Measurements from ENCODE around the gene HIP1.
A peak's percentile ranks its signal among the peaks of the same experiment; 100 is the strongest.
"Not testable (repeated sequence)": the region's sequence is repeated elsewhere in the genome, so short reads cannot be mapped to it uniquely, and the experiment has no call there.

The HIP1 gene

DNA sequence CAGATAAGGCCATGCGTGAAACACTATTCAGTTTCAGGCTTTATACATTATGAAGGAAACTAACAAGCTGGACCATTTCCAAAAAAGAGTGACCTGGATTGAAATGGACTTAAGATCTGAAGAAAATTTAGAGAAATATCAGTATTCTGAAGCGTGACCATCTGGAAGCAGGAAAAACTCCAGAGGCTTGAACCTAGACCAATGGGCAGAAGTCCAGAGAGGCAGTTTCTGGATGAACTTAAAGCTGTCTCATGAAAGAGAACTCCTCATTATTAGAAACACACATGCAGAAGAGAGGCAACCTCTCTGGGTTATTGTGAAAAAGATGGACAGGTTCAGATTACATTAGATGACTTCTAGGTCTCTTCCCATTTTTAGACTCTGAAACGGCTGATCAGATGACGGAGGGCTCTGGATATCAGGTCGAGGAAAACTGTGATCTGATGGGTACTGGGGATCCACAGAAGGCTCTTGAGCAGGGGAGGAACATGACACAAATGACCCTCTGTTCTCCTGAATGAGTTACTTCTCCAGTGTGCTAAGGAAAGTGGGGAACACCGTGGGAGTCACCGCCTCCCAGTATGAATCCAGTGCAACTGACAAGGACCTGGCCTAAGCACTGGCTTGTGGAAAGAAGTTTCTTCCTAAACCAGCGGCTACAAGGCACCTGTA, 130.2 kb downstream of the HIP1 start:
- DNase-seq = no peak

DNA sequence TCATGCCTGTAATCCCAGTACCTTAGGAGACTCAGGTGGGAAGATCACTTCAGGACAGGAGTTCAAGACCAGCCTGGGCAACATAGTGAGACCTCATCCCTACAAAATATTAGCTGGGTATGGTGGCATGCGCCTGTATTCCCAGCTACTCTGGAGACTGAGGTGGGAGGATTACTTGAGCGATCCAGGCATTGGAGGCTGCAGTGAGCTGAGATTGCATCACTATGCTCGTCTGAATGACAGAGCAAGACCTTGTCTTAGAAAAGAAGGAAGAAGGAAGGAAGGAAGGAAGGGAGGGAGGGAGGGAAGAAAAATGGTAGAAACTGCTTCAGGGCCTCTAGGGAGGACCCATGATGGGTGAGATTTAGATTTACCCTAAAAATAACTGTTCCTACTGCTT, 134.3 kb downstream of the HIP1 start:
- no peak for DNase-seq

DNA sequence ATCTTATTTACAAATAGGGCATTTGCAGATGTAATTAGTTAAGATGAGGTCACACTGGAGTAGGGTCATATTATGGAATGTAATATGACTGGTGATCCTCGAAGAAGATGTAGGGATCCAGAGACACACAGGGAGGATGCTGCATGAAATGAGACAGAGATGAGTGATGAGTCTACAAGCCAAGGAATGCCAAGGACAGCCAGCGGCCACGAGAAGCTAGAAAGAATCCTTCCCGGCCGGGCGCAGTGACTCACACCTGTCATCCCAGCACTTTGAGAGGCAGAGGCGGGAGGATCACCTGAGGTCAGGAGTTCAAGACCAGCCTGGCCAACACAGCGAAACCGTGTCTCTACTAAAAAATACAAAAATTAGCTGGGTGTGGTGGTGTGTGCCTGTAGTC, 135.9 kb downstream of the HIP1 start:
- DNase-seq = not testable (repeated sequence)

DNA sequence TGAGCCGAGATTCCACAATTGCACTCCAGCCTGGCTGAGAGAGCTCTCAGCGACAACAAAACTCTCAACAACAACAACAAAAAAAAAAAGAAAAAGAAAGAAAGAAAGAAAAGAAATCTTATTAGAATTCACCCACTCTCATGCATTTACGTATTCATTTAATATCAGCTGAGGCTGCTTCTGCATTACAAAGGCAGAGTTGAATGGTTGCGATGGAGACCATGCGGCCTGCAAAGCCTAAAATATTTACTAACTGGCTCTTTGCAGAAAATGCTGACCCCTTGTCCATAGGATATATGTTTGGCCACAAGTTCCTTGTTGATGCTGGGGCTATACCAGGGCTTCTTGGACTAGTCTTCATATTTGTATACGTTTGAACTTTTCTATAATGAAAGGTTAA, 137.2 kb downstream of the HIP1 start:
- DNase-seq = no peak

DNA sequence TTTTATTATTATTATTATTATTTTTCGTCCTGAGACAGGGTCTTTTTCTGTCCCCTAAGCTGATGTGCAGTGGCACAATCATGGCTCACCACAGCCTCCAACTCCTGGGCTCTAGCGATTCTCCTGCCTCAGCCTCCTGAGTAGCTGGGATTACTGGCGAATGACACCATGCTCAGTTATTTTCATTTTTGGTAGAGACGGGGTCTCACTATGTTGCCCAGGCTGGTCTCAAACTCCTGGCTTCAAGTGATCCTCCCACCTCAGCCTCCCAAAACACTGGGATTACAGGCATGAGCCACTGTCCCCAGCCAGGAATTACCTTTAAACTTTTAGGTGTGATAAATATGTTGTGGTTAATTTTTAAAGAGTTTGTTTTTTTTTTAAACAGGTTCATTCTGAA, 138.0 kb downstream of the HIP1 start:
- DNase-seq = not testable (repeated sequence)

DNA sequence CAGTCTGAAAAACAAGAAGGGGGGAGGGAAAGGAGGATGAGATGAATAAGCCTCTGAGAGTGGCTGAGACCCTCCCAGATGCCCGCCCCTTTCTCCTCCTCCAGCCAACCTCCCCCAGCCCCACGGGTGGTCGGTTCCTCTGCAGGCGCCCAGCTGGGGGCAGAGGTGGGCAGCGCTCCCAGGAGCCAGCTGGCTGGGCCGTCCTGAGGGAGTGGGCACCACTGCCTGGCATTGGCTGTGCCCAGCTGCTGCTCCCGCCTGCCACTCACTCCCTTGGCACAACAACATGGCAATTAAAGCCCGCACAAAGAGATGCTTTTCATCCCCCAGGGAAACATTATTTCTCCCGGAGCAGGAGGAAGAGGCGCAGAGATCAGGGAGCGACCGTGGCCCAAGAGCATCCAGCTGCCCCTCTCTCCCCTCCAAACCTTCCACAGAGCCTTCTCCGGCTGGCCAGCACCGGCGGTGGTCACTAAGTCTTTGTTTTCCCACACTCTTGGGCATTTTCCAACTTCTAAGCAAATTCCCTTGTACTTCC, 139.4 kb downstream of the HIP1 start:
- peak in 2 of 3 experiments; percentile 92 to 97 for DNase-seq

DNA sequence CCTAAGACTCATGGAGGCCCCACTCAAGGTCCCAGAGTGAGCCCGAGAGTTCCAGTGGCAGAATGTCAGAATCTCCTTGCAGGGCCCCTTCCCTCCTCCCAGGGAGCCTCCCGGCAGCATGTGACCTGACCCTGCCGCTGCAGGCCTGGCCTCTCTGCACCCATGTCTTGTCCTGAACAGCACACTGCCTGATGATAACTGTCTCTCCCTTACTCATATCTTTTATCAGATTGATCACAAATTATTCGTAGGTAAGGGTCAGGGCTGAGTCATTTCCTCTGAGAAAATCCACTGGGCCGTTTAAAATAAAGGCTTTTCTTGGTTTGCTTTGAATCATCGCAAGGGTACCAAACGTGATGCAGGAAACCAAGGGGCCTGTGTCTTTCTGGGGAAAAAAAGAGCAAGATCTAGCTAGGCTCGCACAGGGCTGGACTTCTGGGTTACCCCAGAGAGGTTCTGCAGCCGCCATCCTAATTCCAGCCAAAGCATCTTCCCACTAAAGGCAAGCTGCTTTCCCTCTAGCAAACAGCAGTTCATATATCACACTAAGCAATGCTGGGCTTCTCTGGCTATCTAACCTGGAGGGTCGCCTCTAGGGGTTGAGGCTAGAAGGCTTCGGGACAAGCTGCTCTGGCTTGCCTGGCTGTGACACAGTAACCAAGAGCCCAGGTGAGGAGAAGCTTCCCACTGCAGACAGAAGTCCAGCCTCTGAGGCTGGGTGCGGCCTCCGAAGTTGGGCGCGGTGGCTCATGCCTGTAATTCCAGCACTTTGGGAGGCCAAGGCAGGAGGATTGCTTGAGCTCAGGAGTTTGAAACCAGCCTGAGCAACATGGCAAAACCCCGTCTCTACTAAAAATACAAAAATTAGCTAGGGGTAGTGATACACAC, 141.8 kb downstream of the HIP1 start:
- no peak for DNase-seq

DNA sequence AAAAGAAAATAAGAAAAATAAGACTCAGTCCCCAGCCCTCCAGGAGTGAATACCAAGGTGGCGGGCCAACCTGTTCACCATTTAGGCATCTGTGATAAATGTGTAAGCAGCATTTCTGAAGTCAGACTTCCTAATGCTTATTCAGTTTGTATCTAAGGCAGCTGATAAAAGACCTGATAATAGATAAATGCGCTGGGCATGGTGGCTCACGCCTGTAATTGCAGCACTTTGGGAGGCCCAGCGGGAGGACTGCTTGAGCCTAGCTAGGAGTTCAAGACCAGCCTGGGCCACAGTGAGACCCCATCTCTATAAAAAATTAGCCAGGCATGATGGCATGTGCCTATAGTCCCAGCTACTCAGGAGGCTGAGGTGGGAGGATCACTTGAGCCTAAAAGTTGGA, 143.0 kb downstream of the HIP1 start:
- no peak for DNase-seq

DNA sequence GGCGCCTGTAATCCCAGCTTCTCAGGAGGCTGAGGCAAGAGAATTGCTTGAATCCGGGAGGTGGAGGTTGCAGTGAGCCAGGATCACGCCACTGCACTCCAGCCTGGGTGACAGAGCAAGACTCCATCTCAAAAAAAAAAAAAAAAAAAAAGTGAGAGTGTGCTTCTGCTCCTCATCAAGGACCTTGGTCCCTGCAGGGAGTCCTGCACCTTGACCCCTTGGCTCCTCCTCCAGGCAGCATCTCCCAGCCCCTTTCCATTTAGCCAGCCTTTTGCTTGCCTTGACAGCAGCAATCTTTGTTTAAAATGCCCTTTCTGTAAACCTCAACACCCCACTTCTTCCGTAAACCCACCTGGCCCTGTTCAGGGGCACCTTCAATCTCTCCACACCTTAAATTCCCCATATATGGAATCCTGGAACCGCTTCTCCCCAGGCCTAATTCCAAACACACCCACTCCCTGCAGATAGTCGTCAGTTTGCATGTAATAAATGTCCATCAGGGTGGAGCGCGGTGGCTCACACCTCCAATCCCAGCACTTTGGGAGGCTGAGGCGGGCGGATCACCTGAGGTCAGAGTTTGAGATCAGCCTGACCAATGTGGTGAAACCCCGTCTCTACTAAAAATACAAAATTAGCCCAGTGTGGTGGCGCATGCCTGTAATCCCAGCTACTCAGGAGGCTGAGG, 145.1 kb downstream of the HIP1 start:
- DNase-seq = not testable (repeated sequence)

DNA sequence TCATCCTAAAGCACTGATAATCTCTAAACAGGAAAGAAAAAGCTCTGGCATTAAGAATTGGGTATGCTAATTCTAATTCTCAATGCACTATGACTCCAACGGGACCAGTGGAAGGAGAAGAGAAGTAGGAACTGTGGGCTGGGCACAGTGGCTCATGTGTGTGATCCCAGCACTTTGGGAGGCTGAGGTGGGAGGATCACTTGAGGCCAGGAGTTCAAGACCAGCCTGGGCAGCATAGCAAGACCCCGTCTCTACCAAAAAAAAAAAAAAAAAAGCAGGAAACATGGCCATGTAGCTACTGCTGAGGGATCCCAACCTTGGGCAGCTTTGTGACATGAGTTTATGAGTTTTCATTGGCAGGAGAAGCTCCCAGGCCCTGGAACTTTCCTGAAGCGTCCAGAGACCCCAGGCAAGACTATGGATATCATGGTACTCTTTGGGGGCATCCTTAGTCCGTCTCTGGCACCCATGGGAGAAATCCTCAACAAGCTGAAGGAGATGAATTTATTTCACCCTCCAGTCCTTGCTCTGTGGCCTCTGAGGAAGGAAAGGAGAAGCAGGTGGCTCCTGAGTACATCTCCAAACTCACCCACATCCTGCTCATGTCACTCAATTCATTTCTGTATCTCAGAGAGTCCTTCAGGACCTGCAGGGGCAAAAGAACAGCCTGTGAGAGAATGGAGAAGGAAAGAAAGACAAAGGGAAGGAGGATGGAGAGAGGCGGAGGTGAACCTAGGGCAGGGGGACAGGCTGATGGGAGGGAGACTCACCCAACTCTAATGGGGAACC, 147.1 kb downstream of the HIP1 start:
- DNase-seq = no peak

DNA sequence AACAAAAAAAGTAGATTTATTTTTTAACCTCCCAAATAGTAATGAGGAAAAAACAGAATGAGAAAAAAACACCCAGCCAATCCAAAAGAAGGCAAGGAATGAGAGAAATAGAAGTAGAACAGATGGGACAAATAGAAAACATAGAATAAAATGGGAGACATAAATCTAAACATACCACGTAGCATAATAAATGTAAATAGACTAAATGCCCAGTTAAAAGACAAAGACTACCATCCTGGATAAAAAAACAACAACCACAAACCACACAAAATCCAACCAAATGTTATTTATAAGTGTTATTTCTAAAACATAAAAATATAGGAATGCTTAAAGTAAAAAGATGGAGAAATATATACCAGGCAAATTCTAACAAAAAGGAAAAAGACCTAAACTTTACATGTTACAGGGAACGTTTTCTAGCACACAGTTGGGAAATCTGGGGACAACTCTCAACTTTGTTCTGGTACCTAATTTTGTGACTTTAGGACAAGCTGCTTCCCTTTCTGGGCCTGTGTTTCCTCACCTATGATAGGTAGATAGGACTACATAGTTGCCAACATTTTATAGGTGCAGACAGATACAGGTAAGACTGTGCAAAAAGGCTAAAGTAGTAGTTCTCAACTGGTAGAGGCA, 148.3 kb downstream of the HIP1 start:
- no peak for DNase-seq

DNA sequence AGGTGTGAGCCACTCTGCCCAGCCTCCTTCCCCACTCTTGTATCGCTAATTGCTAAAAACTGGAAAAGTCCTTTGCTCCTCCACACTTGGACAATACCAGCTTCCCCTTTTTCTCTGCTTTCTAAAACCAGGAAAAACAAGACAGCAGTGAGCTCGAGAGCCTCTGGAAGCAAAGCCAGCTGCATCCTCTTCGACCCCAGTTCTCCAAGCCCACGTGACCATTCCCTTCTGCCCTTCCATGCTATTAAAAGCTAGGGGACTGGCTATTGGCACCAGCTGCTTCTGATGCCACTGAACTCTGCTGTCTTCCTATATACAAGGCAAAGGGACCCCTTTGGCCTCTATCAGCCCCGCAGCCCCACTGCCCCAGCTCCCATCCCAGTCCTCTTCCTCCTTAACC, 154.4 kb downstream of the HIP1 start:
- no peak for DNase-seq

DNA sequence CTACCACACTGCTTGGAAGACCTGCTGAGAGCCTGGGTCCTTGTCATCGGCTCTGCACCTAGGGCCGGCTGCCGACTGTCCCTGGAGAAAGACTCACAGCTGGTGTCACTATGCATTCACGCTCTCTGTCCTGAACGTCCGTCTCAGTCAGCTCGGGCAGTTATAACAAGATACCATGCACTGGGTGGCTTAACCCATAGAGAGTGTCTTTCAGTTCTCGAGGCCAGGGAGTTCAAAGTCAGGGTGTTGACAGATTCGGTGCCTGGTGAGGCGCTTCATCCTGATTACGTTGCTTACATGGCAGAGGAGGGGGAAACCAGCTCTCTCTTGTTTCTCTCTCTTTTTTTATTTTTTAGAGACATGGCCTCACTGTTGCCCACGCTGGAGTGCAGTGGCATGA, 155.5 kb downstream of the HIP1 start:
- no peak for DNase-seq

DNA sequence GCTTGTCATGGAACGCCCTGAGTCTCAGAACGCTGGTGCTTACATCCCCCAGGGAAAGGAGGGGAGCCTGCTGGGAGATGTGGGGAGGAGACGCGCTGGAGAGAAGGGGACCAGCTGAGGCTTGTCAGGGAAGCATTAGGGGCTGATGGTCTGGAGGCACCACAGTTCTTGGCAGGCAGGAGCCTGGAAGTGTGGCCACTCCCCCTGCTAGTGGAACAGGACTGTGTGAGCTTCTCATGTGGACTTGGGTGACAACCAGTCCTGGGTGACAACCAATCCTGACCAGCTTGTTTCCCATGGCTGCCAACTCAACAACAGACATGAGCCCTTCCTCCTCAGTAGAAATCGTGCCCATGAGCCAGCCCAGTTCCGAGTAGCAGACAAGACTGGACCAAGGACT, 158.8 kb downstream of the HIP1 start:
- no peak for DNase-seq

DNA sequence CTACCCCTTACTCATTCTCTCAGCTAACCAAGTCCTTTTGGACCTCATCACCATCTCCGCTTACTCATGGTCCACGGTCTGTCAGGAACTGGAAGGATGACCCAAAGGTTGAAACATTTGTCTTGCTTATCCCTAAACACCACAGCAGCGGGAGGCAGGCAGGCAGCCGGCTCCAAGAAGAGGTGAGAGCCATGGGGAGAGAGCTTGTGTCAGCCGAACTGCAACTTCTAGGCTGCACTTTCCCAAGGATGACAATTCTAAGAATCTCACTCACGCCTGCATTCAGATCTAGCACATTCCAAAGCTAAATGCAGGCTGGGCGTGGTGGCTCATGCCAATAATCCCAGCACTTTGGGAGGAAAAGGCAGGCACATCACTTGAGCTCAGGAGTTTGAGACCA, 160.7 kb downstream of the HIP1 start:
- no peak for DNase-seq

DNA sequence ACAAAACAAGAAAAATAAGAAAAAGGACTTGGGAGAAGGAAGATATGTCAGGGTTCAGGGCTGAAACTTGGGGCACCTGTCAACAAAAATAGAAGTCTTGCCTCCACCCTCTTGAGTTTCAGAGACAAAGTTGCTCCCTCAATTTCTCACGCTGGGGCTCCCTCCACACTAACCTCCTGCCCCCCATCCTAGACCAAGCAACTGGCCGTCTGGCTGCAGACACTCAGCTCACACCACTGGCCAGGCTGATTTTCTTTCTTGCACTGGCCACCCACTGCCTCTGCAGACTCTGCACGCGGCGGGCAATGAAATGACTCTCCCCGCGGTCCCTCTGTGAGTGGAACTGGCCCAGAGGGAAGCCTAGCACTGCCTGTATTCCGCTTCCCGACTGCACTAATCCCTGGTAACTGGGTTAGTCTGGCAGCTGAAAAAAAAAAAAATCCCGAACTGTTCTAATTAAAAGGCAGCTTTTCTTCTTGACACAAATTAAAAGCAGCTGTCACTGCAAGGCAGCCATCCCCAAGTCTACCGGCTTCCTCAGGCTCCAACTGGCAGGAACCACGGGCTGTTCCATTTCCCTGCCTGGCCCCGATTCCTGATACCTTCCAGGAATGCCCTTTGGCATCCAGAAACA, 163.1 kb downstream of the HIP1 start:
- DNase-seq = no peak

DNA sequence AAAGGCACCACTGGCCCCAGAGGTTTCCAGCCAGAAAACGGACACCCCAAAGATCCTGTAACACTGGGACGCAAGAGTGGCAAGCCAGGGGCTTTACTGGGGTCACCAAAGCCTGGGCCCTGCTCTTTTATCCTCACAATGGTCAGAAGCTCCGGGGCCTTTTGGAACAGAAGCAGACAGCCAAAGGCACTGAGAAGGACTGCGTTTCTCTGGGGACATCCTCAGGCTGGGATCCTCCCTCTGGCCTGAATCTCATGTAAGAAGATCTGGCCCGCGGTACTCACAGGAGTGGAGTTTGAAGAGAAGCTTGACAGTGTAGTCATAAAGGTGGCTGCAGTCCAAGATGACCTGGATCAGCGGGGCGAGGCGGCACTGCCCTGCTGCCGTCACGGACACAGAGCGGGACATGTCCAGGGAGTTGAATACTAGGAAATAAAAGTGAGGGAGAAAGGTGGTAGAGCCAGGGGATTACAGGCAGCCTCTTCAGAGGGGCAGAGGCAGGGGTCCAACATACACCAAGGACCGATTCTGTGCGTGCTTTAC, 165.2 kb downstream of the HIP1 start:
- no peak for DNase-seq

DNA sequence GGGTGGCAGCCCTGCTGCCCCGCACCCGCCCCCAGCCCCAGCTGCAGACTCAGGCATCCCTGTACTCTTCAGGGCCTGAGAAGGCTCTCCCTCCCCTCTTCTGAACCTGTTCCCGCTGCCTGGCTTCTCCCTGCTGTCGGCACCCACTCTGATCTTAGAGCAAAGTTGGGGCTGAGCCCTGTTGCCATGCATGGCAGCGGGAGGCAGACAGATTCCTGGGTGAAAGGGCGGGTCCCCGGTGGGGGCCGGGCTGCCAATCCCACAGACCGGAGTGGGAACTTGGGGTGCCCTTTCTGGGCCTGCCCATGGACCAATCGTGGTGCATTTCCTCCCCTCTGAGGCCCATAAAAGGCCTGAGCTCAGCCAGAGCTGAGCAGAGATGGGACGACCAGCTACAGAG, 165.9 kb downstream of the HIP1 start:
- DNase-seq = no peak

DNA sequence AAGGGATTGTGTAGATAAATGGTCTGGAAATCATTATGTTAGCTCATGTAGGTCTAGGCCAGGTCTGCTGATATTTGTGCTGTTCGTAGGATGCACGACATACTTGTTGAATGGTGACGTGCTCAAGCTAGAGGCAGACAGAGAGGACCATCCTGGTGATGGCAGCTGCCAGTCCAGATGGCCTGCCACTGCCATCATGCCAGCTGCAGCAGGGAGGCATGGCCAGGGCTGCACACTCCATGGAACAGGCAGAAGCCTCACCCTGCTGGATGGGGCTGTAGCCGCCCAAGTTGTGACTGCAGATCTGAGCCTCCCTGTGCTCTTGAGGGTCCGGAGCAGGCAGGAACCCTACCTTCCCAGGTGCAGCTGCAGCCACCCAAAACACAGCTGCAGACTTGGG, 166.3 kb downstream of the HIP1 start:
- DNase-seq = no peak

DNA sequence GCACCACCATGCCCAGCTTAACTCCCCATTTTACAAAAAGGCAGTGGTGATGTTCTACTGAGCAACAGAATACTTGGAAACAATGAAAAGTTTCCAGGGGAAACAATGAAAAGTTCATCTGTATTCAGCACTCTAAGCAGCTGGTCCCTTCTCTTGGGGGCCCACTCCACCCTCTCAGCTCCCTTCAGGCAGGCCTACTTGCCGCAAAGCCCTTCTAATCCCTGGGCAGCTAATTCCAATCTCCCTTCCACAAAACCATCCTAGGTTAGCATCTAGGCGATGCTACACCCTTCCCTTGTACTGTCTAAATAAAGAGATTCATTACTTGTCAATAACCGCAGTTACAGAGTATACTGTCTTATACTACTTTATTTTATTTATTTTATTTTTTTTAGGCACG, 167.5 kb downstream of the HIP1 start:
- DNase-seq = no peak

DNA sequence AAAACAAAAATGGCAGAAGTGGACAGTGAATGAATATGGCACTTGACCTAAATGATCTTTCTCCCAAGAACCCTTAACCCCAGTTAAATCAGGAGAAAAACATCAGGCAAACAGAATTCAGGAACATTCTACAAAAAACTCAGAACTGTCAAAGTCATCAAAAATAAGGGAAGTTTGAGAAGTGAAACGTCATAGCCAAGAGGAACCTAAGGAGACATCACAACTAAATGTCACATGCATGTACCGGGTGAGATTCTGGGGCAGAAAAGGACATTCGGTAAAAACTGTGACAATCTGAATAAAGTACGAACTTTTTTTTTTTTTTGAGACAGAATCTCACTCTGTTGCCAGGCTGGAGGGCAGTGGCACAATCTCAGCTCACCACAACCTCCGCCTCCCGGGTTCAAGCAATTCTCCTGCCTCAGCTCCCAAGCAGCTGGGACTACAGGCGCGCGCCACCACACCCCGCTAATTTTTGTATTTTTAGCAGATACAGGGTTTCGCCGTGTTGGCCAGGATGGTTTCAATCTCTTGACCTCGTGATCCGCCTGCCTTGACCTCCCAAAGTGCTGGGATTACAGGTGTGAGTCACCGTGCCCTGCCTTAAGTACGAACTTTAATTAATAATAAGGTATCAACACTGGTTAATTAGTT, 169.0 kb downstream of the HIP1 start:
- DNase-seq = not testable (repeated sequence)

Data from NCI-H1417 (cell line).